GM21717 (cell line): ENCODE measurements around the gene PPTC7.

ENCODE experiments used
- ATAC-seq: cut with Tn5 transposase; IDR thresholded peaks from one replicate; pipeline ENCODE4 v1.9.1; 2021; ENCODE audit warnings: mild to moderate bottlenecking, moderate library complexity; ENCODE audit not compliant: unreplicated experiment

Gene PPTC7

GRCh38 chr12:110498984-110499706, 84.0 kb downstream of the PPTC7 start:
- no peak for ATAC-seq
